ENCODE measurements around the gene CHRNA4.

DNA sequence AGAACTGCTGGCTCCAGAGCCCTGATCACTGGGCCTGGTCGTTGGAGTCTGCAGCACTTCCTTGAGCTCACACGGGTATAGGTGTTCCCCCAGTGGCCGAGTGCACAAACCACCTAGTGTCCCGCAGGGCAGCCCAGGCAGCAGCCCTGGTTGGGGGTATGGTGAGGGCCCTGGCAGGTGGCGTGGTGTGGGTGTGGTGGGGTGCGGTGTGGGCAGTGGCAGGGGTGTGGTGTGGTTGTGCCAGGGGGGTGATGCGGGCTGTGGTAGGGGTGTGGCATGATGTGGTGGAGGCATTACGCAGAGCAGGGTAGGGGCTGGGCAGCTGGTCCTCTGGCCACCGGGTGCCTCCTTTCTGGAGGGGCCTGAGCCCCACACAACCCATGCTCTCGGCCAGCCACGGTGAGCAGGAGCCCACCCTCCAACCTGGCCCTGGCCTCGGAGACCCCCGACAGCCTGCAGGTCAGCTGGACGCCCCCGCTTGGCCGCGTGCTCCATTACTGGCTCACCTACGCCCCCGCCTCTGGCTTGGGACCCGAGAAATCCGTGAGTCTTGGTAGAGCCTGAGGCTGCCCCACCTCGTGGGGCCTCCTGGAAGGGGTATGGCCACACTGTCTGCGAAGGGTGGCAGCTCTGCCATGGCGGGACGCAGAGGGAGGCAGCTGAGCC is 47.7 kb downstream of the CHRNA4 start:
- no peak for TF ChIP-seq POLR2A (IDR thresholded peaks at IDR 0.05)
- no peak for TF ChIP-seq CTCF (IDR thresholded peaks at IDR 0.05)
